Stimulated activated CD8-positive, alpha-beta memory T cell treated with anti-CD3 and anti-CD28 coated beads, Interleukin-7, amount 100 ng/mL, for 24 hours (primary cell): ENCODE measurements around the gene LIMCH1.

Source experiments
- DNase-seq: peaks from one replicate; pipeline ENCODE4 v3.0.0-alpha.2; 2020; ENCODE audit warnings: low read depth

The LIMCH1 gene

GRCh38 chr4:41602886-41603498 is 65.0 kb downstream of the LIMCH1 start:
- no peak for DNase-seq

- DNase-seq = no peak
Measured at GRCh38 chr4:41609851-41610250, 71.9 kb downstream of the LIMCH1 start.

DNA sequence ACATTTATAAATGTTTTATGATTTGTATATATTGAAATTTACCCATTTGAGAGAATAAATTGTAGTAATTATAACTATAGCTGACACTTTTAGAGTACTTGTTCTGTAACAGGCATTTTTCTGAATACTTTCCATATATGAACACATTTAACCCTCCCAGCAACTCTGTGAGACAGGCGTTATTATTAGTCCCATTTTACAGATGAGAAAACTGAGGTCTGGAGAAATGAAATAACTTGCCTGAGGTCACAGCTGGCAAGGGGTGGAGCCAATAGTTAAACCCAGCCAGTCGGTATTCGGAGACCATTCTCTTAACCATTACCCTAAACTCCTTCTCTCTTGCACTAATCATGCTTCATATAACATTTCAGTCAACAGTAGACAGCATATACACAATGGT is 72.5 kb downstream of the LIMCH1 start:
- DNase-seq = no peak

DNA sequence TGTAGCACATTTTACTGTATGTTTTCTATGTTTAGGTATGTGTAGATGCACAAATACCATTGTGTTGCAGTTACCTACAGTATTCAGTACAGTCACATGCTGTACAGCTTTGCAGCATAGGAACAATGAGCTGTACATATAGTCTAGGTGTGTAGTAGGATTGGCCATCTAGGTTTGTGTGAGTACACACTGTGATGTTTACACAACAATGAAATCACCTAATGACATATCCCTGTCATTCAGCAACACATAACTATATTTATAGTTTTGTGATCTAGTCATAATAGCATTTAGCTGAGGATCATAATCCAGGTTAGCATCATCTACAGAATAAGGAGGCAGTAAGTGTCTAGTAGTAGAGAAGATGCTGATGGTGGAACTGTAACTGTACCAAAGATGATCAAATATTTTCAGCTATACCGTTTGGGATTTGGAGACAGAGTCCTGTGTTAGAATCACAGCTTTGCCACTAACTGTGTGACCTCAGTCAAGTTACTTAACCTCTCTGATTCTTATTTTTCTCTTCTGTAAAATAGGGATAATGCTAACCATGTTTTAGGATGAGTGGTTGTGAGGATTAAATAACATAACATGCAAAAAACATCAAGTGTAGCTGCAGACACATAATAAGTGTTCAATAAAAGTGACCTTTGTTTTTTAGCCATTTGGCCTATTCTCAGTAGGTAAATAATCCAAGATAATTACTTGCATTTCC is 73.3 kb downstream of the LIMCH1 start:
- no peak for DNase-seq

DNA sequence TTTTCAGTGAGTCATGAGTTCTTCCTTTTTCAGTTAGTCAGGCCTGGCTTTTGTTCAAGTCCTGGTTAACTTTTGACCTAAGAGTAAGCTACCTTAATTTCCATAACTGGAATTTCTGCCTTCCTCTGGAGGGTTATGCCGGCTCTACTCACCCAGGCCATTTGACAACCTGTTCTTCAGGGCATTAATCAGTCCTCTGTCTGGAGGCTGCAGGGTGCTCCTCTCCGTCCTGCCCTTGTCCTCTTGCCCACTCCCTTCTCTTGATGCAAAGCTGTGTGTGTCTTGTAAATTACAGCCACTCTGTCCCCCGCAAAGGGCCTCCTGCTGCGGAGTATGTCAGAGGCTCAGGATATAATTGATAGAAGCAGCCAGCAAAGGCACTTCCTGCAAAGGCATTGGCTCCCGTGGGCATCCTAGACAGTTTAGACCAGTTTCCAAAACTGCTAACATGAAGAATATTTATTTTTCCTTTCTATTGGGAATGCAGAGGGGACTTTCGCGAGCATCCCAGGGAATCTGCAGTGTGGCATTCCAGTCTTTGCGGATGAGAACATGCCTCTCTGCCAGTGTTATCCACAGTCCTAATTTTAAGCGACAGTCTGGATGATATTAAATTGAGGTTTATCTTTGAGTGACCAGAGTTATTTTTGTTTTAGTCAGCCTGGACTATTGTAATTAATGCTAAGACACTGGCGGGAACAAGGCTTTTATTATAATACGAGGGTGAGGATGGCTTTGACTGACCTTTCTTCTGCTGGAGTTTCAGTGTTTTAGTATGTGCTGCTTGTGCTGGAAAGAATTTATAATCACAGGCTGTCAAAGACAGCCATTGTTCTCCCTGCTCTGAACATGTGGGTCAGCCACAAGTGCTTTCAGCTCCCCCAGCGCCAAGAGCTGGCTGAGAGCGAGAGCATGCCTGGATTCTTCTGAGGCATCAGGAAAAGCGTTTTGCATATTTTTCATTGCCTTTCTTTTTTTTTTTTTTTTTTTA is 74.2 kb downstream of the LIMCH1 start:
- no peak for DNase-seq

- DNase-seq = no peak
Measured at GRCh38 chr4:41613386-41613785, 75.4 kb downstream of the LIMCH1 start.

DNA sequence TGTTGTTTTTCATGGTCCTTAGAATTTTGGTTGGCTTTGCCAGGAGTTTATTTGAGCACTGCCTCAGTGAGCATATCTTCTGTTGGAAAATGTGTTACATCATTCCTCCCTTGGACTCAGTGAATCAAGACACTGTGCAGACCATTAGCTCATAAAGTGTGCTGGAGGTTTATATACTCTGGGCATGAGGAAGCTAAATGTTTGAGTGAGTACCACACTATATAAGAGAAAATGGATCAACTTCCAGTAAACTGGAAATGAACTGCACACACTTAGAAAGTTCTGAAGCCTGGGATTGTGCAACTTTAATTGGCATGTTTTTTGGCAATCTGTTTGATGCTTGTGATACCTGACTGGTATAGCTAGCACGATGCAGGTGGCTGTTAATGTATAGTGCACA is 75.9 kb downstream of the LIMCH1 start:
- no peak for DNase-seq

DNA sequence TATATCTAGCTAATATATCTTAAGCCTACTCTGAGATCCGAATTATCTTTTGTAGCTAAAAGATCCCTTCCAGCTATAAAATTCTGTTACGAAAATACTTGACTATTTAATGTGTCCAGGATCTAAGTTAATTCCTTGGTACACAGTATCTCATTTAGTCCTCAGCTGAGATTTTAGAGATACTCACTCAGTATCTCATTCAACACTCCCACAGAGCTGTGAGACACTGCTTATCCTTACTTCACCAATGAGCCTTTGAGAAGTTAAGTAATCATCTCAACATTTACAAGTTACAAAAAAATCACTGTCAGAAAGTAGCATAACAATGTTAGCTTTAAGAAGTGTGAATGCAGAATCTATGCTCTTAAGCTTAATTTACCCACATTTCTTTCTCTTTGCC is 76.6 kb downstream of the LIMCH1 start:
- DNase-seq = no peak

- no peak for DNase-seq
Measured at GRCh38 chr4:41619161-41619560, 81.2 kb downstream of the LIMCH1 start.

- no peak for DNase-seq
Measured at GRCh38 chr4:41620594-41621256, 82.8 kb downstream of the LIMCH1 start.

GRCh38 chr4:41622787-41623186 is 84.8 kb downstream of the LIMCH1 start:
- DNase-seq = no peak

GRCh38 chr4:41624765-41625164 is 86.8 kb downstream of the LIMCH1 start:
- no peak for DNase-seq

DNA sequence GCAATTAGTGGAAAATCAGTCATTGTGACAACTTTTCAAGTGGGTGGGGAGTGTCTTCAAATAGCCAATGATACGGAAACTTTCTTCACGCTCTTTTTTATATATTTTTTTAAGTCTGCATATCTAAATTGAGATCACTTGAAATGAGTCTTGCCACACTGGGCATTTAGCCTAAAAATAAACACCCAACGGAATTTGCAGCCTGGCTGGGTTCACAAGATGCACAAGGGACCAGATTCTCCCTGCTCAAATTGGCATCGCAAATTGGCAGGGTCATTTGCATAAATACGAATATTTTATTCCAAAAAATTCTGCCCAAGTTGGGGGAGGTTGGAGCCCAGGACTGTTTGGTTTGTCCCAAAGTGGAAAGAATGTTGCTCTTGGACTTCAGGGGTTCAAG is 87.6 kb downstream of the LIMCH1 start:
- DNase-seq = no peak

DNA sequence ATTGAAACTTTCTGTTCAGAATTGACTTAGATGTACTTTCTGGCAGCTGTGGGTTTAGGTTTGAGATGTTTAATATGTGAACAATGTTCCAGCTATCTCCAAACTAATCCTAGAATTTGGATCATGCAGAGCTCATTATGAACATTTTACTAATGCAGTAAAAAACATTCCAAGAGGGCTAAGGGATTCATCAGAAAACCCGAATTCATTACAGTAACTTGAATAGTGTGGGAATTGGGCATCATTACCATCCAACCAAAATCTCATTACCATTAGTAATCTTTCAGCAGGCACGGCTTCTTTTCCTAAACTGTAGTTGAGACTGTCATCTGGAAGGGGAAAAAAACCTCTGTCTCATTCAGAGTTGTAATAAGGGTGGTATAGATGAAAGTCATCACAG is 91.0 kb downstream of the LIMCH1 start:
- DNase-seq = no peak

- no peak for DNase-seq
Measured at GRCh38 chr4:41631523-41631922, 93.6 kb downstream of the LIMCH1 start.

DNA sequence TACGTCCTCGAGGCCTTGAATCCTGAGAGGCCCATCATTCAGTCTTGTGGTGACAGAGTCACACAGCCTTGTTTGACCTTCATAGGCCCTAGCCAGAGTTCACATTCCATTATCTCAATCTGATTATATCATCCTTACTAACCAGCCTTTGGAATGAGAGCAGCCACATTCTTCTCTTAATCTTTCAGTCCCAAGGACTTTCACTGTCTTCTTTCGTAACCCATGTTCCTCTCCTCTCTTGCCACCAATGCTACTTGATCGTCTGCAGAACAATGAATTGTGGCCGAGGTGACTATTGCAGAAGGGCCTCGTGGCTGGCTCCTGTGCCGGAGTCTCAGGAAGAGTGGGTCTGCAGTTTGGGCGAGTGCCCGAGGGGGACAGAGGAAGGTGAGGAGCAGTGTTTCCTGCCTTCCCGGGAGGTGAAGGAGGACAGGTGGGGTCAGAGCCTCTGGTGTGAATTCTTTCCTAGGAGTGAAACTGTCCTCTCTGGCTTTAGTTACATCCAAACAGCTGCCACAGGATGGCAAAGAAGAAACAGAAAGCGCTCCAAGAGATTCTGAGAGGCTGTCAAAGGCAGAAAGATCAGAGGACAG is 94.6 kb downstream of the LIMCH1 start:
- DNase-seq = no peak

GRCh38 chr4:41633321-41633720 is 95.4 kb downstream of the LIMCH1 start:
- no peak for DNase-seq

DNA sequence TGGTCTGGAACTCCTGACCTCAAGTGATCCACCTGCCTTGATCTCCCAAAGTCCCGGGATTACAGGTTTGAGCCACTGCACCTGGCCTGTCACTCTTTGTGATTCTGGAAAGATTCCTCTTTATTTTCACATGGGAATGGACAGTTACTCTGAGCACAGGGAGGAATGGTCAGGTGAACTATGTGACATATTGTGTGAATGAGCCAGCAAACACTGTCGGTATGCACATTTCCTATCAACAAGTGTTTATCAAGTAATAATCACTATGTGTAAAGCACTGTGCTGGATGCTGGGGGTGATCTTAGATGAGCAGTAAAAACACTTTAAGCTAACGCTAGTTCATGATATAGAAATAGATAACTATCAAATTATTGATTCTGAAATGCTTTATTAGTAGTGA is 97.5 kb downstream of the LIMCH1 start:
- DNase-seq = no peak

DNA sequence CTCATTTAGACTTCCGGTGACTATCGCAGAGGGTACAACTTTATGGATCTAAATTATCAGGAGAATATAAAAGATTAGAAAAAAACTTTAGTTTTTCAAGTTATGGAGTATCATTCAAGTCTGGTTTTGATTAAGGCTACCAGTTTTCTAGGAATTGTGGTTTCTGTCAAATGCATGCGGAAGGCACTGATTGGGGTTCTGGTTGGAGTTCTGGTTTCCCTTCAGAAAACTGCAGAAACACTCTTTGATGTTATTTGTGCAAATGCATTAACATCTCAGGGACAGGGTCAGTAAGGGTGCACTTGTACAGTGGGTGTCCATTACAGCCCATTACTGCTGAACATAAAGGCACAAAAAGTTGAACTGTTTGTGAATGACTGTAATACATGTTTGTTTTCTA is 100.2 kb downstream of the LIMCH1 start:
- DNase-seq = no peak

DNA sequence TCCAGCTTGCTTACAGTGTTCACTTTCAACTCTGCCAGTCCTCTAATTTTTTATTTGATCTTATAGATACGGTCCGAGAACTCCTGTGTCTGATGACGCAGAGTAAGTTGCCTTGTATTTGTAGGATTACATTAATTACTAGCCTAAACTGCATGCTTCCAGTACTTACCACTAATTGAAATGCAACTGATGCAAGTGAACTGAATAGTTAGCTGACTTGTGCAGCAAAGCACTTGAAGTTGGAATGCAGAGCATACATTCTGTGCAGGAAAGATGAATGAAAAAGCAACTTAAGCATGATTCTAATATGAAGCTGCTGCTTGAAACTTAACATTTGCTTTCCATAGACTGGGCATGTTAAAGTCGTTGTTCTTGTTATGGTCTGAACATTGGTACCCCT is 100.9 kb downstream of the LIMCH1 start:
- DNase-seq = no peak

- DNase-seq = no peak
Measured at GRCh38 chr4:41639291-41639690, 101.3 kb downstream of the LIMCH1 start.

DNA sequence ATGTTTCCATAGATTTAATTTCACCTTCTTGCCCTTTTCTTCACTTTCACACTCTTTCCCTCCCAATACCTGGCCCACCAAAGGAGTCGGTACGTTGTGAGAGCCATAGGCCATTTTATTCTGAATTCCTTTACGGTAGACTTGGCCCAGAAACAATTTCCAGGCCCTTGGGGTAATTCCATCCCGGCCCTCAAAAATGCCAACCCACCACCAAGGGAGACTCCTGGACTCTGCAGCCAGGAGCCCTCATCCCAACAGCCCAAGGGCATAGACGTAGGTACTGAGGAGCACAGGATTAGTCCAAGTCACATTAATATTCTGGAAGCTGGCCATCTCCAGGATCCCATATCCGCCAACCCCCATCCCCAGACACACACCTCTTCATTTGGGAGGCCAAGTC is 102.9 kb downstream of the LIMCH1 start:
- no peak for DNase-seq
